ENCODE measurements around the gene CAP1. TPM values are rescaled to one million over a fixed set of nuclear protein-coding genes. Genes with fewer than 3 reads are reported as not detected.

Gene CAP1
- total and polyA plus RNA-seq, 9 of the 15 experiments (the other 6 are each of a cell fraction or from before 2014, with no cell fraction given) = 230 to 658 (median 281) TPM

DNA sequence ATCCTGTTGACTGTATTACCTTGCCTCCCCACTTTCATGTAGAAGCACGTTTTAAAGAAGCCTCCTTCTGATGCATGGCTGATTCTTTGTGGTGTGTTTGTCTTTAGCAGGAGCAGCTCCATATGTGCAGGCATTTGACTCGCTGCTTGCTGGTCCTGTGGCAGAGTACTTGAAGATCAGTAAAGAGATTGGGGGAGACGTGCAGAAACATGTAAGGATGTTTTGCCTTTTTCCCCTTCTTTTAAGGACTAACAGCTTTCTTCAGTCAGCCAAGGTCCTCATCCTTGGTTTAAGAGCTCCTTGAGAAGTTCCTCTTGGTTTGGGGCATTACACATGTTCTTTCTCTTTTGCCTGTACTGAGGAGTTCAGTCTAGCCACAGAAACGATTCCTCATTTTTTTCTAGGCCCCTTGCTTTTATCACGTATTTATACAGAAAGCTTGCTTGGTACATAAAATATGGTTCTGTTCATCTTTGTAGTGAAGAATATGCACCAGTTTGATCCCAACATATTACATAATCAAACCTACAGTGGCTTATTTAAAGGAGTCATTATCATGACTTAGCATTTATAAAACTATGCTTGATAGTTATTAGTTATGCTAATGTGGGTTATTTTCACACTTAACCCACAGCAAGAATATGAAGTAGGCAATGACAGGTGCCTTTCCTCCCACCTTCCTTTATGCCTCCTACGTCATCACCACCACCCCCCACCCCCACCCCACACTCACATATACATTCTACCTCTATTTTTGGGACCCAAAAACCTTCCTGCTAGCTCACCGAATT, 19.6 kb downstream of the CAP1 start (continued):
- TF ChIP-seq EWSR1 (IDR thresholded peaks at IDR 0.05; ENCODE audit: borderline replicate concordance, low read depth, partially characterized antibody) (no peak), KDM1A (IDR thresholded peaks at IDR 0.05) (no peak), TAF7 (tag; IDR thresholded peaks at IDR 0.05) (peak; percentile 75), KLF6 (CRISPR knock-in tag; IDR thresholded peaks at IDR 0.05; ENCODE audit: borderline replicate concordance) (peak; percentile 95), SMAD3 (CRISPR knock-in tag; conservative IDR thresholded peaks at IDR 0.05) (peak; percentile 95), GTF2E2 (tag; IDR thresholded peaks at IDR 0.05) (peak; percentile 98), MECOM (CRISPR knock-in tag; IDR thresholded peaks at IDR 0.05) (0 out of 2 replicates have a peak, but pooled peaks have one; percentile 34), ILK (tag; IDR thresholded peaks at IDR 0.05; ENCODE audit: borderline replicate concordance, low read depth) (peak; percentile 68; the same call in 1 of the 2 replicates), KLF1 (tag; IDR thresholded peaks at IDR 0.05) (no peak), PTRF (tag; IDR thresholded peaks at IDR 0.05) (peak; percentile 80), CEBPG (CRISPR knock-in tag; IDR thresholded peaks at IDR 0.05) (no peak), CEBPG (tag; conservative IDR thresholded peaks at IDR 0.05 in 1 of 2, IDR thresholded peaks at IDR 0.05 in 1 of 2) (no peak), DDX20 (tag; IDR thresholded peaks at IDR 0.05; ENCODE audit: low read depth) (peak; percentile 88), ZNF311 (CRISPR knock-in tag; IDR thresholded peaks at IDR 0.05) (peak; percentile 98), YBX1 (IDR thresholded peaks at IDR 0.05) (no peak), ZNF431 (CRISPR knock-in tag; IDR thresholded peaks at IDR 0.05) (no peak), ERF (CRISPR knock-in tag; IDR thresholded peaks at IDR 0.05) (peak; percentile 97), ZNF146 (CRISPR knock-in tag; IDR thresholded peaks at IDR 0.05; ENCODE audit: unreplicated experiment) (no peak), ZNF134 (CRISPR knock-in tag; conservative IDR thresholded peaks at IDR 0.05) (peak; percentile 76), ZNF354B (CRISPR knock-in tag; IDR thresholded peaks at IDR 0.05) (peak; percentile 62; the same call in 1 of the 2 replicates), PTTG1 (tag; IDR thresholded peaks at IDR 0.05; ENCODE audit: low read depth) (peak; percentile 89)
- TF ChIP-seq, protein P1, sequence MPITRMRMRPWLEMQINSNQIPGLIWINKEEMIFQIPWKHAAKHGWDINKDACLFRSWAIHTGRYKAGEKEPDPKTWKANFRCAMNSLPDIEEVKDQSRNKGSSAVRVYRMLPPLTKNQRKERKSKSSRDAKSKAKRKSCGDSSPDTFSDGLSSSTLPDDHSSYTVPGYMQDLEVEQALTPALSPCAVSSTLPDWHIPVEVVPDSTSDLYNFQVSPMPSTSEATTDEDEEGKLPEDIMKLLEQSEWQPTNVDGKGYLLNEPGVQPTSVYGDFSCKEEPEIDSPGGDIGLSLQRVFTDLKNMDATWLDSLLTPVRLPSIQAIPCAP (CRISPR knock-in tag; IDR thresholded peaks at IDR 0.05; ENCODE audit: borderline replicate concordance) = 0 out of 2 replicates have a peak, but pooled peaks have one; percentile 30
- TF ChIP-seq, protein P2, sequence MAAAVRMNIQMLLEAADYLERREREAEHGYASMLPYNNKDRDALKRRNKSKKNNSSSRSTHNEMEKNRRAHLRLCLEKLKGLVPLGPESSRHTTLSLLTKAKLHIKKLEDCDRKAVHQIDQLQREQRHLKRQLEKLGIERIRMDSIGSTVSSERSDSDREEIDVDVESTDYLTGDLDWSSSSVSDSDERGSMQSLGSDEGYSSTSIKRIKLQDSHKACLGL (CRISPR knock-in tag; IDR thresholded peaks at IDR 0.05; ENCODE audit: borderline replicate concordance, poor library complexity, severe bottlenecking) = peak; percentile 30
- TF ChIP-seq, protein P3, sequence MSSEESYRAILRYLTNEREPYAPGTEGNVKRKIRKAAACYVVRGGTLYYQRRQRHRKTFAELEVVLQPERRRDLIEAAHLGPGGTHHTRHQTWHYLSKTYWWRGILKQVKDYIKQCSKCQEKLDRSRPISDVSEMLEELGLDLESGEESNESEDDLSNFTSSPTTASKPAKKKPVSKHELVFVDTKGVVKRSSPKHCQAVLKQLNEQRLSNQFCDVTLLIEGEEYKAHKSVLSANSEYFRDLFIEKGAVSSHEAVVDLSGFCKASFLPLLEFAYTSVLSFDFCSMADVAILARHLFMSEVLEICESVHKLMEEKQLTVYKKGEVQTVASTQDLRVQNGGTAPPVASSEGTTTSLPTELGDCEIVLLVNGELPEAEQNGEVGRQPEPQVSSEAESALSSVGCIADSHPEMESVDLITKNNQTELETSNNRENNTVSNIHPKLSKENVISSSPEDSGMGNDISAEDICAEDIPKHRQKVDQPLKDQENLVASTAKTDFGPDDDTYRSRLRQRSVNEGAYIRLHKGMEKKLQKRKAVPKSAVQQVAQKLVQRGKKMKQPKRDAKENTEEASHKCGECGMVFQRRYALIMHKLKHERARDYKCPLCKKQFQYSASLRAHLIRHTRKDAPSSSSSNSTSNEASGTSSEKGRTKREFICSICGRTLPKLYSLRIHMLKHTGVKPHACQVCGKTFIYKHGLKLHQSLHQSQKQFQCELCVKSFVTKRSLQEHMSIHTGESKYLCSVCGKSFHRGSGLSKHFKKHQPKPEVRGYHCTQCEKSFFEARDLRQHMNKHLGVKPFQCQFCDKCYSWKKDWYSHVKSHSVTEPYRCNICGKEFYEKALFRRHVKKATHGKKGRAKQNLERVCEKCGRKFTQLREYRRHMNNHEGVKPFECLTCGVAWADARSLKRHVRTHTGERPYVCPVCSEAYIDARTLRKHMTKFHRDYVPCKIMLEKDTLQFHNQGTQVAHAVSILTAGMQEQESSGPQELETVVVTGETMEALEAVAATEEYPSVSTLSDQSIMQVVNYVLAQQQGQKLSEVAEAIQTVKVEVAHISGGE (CRISPR knock-in tag; IDR thresholded peaks at IDR 0.05) = peak in 1 of 3 experiments; percentile 61; a peak in 1 of 6 replicates
